ENCODE measurements around the gene RBM28.

RBM28 gene

GRCh38 chr7:128260069-128260795 lies 83.5 kb downstream of the RBM28 start:
- DNase-seq (ENCODE audit: insufficient read length, low spot score) (no peak), FAIRE-seq (no peak)
- TF ChIP-seq CTCF (IDR thresholded peaks at IDR 0.05; ENCODE audit: insufficient read depth, missing control alignments) = no peak

GRCh38 chr7:128259131-128260061 lies 84.3 kb downstream of the RBM28 start:
- DNase-seq (ENCODE audit: insufficient read length, low spot score) (no peak), FAIRE-seq (no peak)
- no peak for TF ChIP-seq CTCF (IDR thresholded peaks at IDR 0.05; ENCODE audit: insufficient read depth, missing control alignments)

GRCh38 chr7:128257458-128257857 lies 86.2 kb downstream of the RBM28 start:
- no peak for TF ChIP-seq CTCF (IDR thresholded peaks at IDR 0.05; ENCODE audit: insufficient read depth, missing control alignments)
- no peak for FAIRE-seq
- DNase-seq (ENCODE audit: insufficient read length, low spot score) = no peak

GRCh38 chr7:128255271-128255670 lies 88.4 kb downstream of the RBM28 start:
- DNase-seq (ENCODE audit: insufficient read length, low spot score) (no peak), FAIRE-seq (no peak)
- no peak for TF ChIP-seq CTCF (IDR thresholded peaks at IDR 0.05; ENCODE audit: insufficient read depth, missing control alignments)

- no peak for FAIRE-seq
- DNase-seq (ENCODE audit: insufficient read length, low spot score) = no peak
- TF ChIP-seq CTCF (IDR thresholded peaks at IDR 0.05; ENCODE audit: insufficient read depth, missing control alignments) = no peak
These were observed 89.2 kb downstream of the RBM28 start for GRCh38 chr7:128254470-128254869.

GRCh38 chr7:128253701-128254100 lies 90.0 kb downstream of the RBM28 start:
- no peak for TF ChIP-seq CTCF (IDR thresholded peaks at IDR 0.05; ENCODE audit: insufficient read depth, missing control alignments)
- no peak for DNase-seq (ENCODE audit: insufficient read length, low spot score)
- no peak for FAIRE-seq
